A673 (cell line): ENCODE measurements around the gene ELF1. TPM values are rescaled to one million over a fixed set of nuclear protein-coding genes. Genes with fewer than 3 reads are reported as not detected.

Experiments used
- BruUV-seq: library from RNA; stranded (reverse); fragments of 400-500 nt; replicated peaks from 2 replicates; lab custom pipeline; 2021; lab: Mats Ljungman, UMichigan
- CTCF ChIA-PET: fragments of 300-600 bp; sonication (Branson Sonifier 250); formaldehyde crosslinking; loops from one replicate; lab custom pipeline; 2022; ENCODE audit warnings: antibody characterized with exemption; lab: Charles Lee
- POLR2A ChIA-PET: fragments of 300-600 bp; sonication (Branson Sonifier 250); formaldehyde crosslinking; loops from one replicate; lab custom pipeline; 2022; ENCODE audit warnings: antibody characterized with exemption; ENCODE audit not compliant: low non-redundant PET; lab: Charles Lee
- DNase-seq: peaks from one replicate; pipeline ENCODE4 v3.0.0-alpha.2; 2015; ENCODE audit warnings: low spot score
- H3K27ac ChIP-seq: fragments of 200-600 bp; sonication (generic); 2 replicates; pipeline ENCODE4 v1.5.1; 2016; ENCODE audit warnings: mixed run types, low read depth, mild to moderate bottlenecking, mixed read lengths, antibody characterized with exemption, low read length; ENCODE audit not compliant: poor library complexity, severe bottlenecking
- H3K27me3 ChIP-seq: fragments of 200-600 bp; sonication (generic); replicated peaks from 2 replicates; pipeline ENCODE4 v1.6.1; 2017; ENCODE audit warnings: mixed run types, low read depth, mild to moderate bottlenecking, mixed read lengths, antibody characterized with exemption, low read length; ENCODE audit not compliant: insufficient read depth, poor library complexity
- H3K36me3 ChIP-seq: fragments of 200-600 bp; sonication (generic); 2 replicates; pipeline ENCODE4 v1.6.1; 2016; ENCODE audit warnings: mixed run types, mild to moderate bottlenecking, mixed read lengths, antibody characterized with exemption, low read length; ENCODE audit not compliant: insufficient read depth, poor library complexity, severe bottlenecking
- H3K4me1 ChIP-seq: fragments of 200-600 bp; sonication (generic); 2 replicates; pipeline ENCODE4 v1.6.1; 2017; ENCODE audit warnings: mixed run types, mild to moderate bottlenecking, mixed read lengths, antibody characterized with exemption, low read length; ENCODE audit not compliant: insufficient read depth, poor library complexity, severe bottlenecking
- H3K4me3 ChIP-seq: fragments of 200-600 bp; sonication (generic); 2 replicates; pipeline ENCODE4 v1.5.1; 2016; ENCODE audit warnings: low read depth, mixed run types, mild to moderate bottlenecking, mixed read lengths, low read length; ENCODE audit not compliant: poor library complexity, severe bottlenecking
- H3K9me3 ChIP-seq: fragments of 200-600 bp; sonication (generic); 2 replicates; pipeline ENCODE4 v1.6.1; 2016; ENCODE audit warnings: mixed run types, low read depth, mild to moderate bottlenecking, mixed read lengths, antibody characterized with exemption, low read length; ENCODE audit not compliant: poor library complexity, severe bottlenecking
- EZH2 ChIP-seq: fragments of 200-600 bp; sonication (generic); IDR thresholded peaks from 2 replicates; pipeline ENCODE4 v1.6.1; 2017; ENCODE audit warnings: borderline replicate concordance, low read depth, mild to moderate bottlenecking, mixed read lengths, antibody characterized with exemption, low read length; ENCODE audit not compliant: poor library complexity, severe bottlenecking
- intact Hi-C: fragments of 100-400 bp; cut with micrococcal nuclease; formaldehyde crosslinking; loops from one replicate; pipeline ENCODE4 v1.10.0; 2022; ENCODE audit not compliant: unreplicated experiment
- total RNA-seq: library from RNA; stranded (reverse); gene quantifications from 2 replicates; pipeline ENCODE4 v1.2.3, GENCODE V29; 2021
- TF ChIP-seq, protein P1 (sequence below): fragments of 300-800, 200-600 bp; sonication (generic); conservative IDR thresholded peaks from 2 replicates; pipeline ENCODE4 v1.5.1; 2017; ENCODE audit warnings: low read depth, mild to moderate bottlenecking, antibody characterized with exemption, low read length, moderate library complexity, mixed read lengths

ELF1 gene
- total RNA-seq, 1 experiment from 2014 or later, result 31.5 TPM

DNA sequence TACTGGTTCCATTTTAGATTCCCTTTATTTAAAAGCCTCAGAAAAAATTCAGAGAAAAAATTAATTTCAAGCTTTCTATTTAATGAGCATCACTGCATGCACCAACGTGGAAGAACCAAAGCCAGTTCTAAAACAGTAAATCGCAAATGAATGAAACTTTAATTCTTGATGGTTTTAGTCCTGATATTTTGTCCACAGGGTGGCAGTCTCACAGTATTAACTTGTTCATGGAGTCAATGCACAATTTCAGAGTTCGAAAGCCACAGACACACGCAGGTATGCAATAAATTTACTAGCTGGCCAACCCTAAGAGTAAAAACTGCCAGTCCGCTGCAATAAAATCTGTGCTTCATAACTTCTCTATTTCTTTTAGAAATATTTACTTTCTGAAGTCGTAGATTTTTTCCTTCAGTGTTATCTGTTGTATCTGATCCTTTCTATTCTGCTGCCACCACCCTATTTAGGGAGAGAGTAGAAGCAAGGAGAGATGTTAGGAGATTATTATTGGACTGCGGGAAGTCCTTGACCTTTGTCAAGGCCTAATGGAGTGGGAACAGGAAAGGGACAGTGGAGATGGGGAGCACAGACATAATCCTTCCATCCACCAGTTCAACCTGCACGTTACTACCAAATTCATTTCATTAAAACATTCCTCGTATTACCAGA is 35.2 kb upstream of the ELF1 start:
- Histone ChIP-seq H3K36me3 (no peaks in the 10 kb centered on the region), H3K27ac (no peak overlapping the region), H3K27me3 (no peaks in the 10 kb centered on the region), H3K4me1 (peaks cover 14% of the 10 kb centered on the region), H3K9me3 (no peaks in the 10 kb centered on the region), H3K4me3 (no peak overlapping the region)
- intact Hi-C loops, result loop anchor here (10.0 kb wide), 1 partner anchor 590 kb away; no protein-coding TSS in a partner anchor
- BruUV-seq, result no TSS peak
- peak; percentile 77 for DNase-seq
- CTCF ChIA-PET, result interaction anchor here (0.6 to 1.1 kb wide), 2 partner anchors 72 to 165 kb away, joined by 3 to 11 read pairs; no protein-coding TSS in a partner anchor
- TF ChIP-seq, protein P1, sequence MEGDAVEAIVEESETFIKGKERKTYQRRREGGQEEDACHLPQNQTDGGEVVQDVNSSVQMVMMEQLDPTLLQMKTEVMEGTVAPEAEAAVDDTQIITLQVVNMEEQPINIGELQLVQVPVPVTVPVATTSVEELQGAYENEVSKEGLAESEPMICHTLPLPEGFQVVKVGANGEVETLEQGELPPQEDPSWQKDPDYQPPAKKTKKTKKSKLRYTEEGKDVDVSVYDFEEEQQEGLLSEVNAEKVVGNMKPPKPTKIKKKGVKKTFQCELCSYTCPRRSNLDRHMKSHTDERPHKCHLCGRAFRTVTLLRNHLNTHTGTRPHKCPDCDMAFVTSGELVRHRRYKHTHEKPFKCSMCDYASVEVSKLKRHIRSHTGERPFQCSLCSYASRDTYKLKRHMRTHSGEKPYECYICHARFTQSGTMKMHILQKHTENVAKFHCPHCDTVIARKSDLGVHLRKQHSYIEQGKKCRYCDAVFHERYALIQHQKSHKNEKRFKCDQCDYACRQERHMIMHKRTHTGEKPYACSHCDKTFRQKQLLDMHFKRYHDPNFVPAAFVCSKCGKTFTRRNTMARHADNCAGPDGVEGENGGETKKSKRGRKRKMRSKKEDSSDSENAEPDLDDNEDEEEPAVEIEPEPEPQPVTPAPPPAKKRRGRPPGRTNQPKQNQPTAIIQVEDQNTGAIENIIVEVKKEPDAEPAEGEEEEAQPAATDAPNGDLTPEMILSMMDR, result peak; percentile 76
- no peak for TF ChIP-seq EZH2
- POLR2A ChIA-PET, result no interaction called here

GRCh38 chr13:41053384-41053826 is 34.3 kb upstream of the ELF1 start:
- intact Hi-C loops, result loop anchor here (10.0 kb wide), 1 partner anchor 591 kb away; no protein-coding TSS in a partner anchor
- H3K36me3 ChIP-seq, result no peaks in the 10 kb centered on the region
- H3K4me1 ChIP-seq, result peaks cover 9% of the 10 kb centered on the region
- H3K27me3 ChIP-seq, result no peaks in the 10 kb centered on the region
- CTCF ChIA-PET, result interaction anchor here (0.7 to 1.1 kb wide), 3 partner anchors 71 to 1285 kb away, joined by 3 to 4 read pairs (median 3); no protein-coding TSS in a partner anchor
- no peaks in the 10 kb centered on the region for H3K9me3 ChIP-seq
- POLR2A ChIA-PET, result interaction anchor here (0.6 kb wide), 1 partner anchor 140 kb away, joined by 3 read pairs; no protein-coding TSS in a partner anchor
- no peak overlapping the region for H3K27ac ChIP-seq
- no peak for DNase-seq
- TF ChIP-seq, protein P1, result no peak
- no peak for TF ChIP-seq EZH2
- no TSS peak for BruUV-seq
- no peak overlapping the region for H3K4me3 ChIP-seq

GRCh38 chr13:41052441-41052840 is 33.3 kb upstream of the ELF1 start:
- H3K4me1 ChIP-seq, result peaks cover 9% of the 10 kb centered on the region
- H3K9me3 ChIP-seq, result no peaks in the 10 kb centered on the region
- BruUV-seq, result no TSS peak
- H3K27ac ChIP-seq, result no peak overlapping the region
- no peaks in the 10 kb centered on the region for H3K27me3 ChIP-seq
- no peak for DNase-seq
- H3K4me3 ChIP-seq, result no peak overlapping the region
- ChIA-PET CTCF (interaction anchor here (0.7 to 1.1 kb wide), 2 partner anchors 78 to 1284 kb away, joined by 3 to 4 read pairs; no protein-coding TSS in a partner anchor), POLR2A (interaction anchor here (0.6 kb wide), 1 partner anchor 141 kb away, joined by 3 read pairs; no protein-coding TSS in a partner anchor)
- intact Hi-C loops, result loop anchor here (10.0 kb wide), 1 partner anchor 592 kb away; no protein-coding TSS in a partner anchor
- H3K36me3 ChIP-seq, result no peaks in the 10 kb centered on the region
- TF ChIP-seq, protein P1, result no peak
